OCI-LY7 (cell line): ENCODE data around the gene MTCH1.

Experiments used
- CTCF ChIP-seq: fragments of 200-600 bp; sonication (generic); conservative IDR thresholded peaks from 2 replicates; pipeline ENCODE4 v1.5.1; 2014; ENCODE audit warnings: mild to moderate bottlenecking, antibody characterized with exemption, low read length, moderate library complexity, mixed read lengths
- EZH2phosphoT487 ChIP-seq: fragments of 200-600 bp; sonication (generic); IDR thresholded peaks from 2 replicates; pipeline ENCODE4 v1.6.1; 2018; ENCODE audit warnings: low read depth, borderline replicate concordance, mild to moderate bottlenecking, mixed run types, antibody characterized with exemption, low read length, moderate library complexity, mixed read lengths

DNA sequence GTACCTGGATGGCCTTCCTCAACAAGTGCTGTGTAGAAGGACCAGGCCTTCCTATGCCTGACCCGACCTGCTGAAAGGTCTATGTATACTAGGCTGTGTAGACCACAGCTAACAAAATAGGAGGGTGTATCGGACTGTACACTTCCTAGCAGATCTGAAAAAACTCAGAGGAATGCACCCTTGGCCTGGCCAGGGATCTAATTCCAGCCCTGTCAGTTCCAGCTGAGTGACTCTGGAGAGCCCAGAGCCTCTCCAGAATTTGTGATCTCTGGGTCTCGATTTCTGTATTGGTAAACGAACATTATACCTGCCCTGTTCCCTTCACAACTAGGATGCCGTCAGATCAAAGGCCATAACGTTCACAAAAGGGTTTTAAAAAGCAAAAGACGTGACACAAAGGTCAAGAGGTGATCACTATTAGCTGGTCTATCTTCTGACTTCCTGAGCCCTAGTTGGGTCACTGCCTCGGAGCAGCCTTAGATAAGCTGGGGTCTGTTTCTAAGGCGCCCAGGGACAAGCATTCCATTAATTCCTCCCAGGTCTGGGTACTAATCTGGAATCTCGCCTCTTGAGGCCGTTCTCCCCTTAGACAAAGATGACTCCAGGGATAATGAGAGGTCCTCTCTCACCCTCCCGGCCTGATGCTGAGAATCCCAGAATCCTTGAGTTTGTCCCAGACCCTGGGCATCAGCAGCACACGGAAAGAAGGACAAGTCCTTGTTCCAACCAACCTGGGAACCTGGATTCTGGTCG is 13.9 kb downstream of the MTCH1 start:
- no peak for TF ChIP-seq CTCF
- no peak for TF ChIP-seq EZH2phosphoT487
